GM18499 (cell line): Measurements from ENCODE around the gene SLC5A8.

ENCODE experiments used
- ATAC-seq: cut with Tn5 transposase; IDR thresholded peaks from one replicate; pipeline ENCODE4 v1.9.1; 2021; ENCODE audit warnings: moderate number of reproducible peaks; ENCODE audit not compliant: insufficient read depth, unreplicated experiment

SLC5A8 gene

GRCh38 chr12:101209319-101210302 lies at the start of gene SLC5A8:
Gene SLC5A8 (minus strand): TSS chr12:101210238. CDS start chr12:101209848, 390 bp downstream.
- no peak for ATAC-seq

GRCh38 chr12:101257357-101257756 lies 47.3 kb upstream of the SLC5A8 start:
- ATAC-seq, result no peak

GRCh38 chr12:101256266-101256665 lies 46.2 kb upstream of the SLC5A8 start:
- ATAC-seq, result no peak

GRCh38 chr12:101243616-101244015 lies 33.6 kb upstream of the SLC5A8 start:
- ATAC-seq, result no peak

- ATAC-seq, result no peak
Observed at GRCh38 chr12:101243074-101243473, 33.0 kb upstream of the SLC5A8 start.

- no peak for ATAC-seq
Observed at GRCh38 chr12:101238800-101239329, 28.8 kb upstream of the SLC5A8 start.

GRCh38 chr12:101238306-101238705 lies 28.3 kb upstream of the SLC5A8 start:
- ATAC-seq, result no peak

- ATAC-seq, result no peak
Observed at GRCh38 chr12:101235686-101236085, 25.6 kb upstream of the SLC5A8 start.

GRCh38 chr12:101231636-101232035 lies 21.6 kb upstream of the SLC5A8 start:
- ATAC-seq, result no peak

- no peak for ATAC-seq
Observed at GRCh38 chr12:101230547-101230946, 20.5 kb upstream of the SLC5A8 start.

GRCh38 chr12:101229841-101230241 lies 19.8 kb upstream of the SLC5A8 start:
- ATAC-seq, result no peak

GRCh38 chr12:101221301-101221700 lies 11.3 kb upstream of the SLC5A8 start:
- ATAC-seq, result no peak

GRCh38 chr12:101216810-101217209 lies 6.8 kb upstream of the SLC5A8 start:
- ATAC-seq, result no peak

- ATAC-seq, result no peak
Observed at GRCh38 chr12:101207086-101207780, 2.8 kb downstream of the SLC5A8 start.

GRCh38 chr12:101204602-101205304 lies 5.3 kb downstream of the SLC5A8 start:
- ATAC-seq, result no peak

- ATAC-seq, result no peak
Observed at GRCh38 chr12:101200824-101201223, 9.2 kb downstream of the SLC5A8 start.

GRCh38 chr12:101200145-101200544 lies 9.9 kb downstream of the SLC5A8 start:
- ATAC-seq, result no peak

- ATAC-seq, result no peak
Observed at GRCh38 chr12:101186291-101186690, 23.7 kb downstream of the SLC5A8 start.

- ATAC-seq, result no peak
Observed at GRCh38 chr12:101181776-101182175, 28.3 kb downstream of the SLC5A8 start.

GRCh38 chr12:101174541-101174940 lies 35.5 kb downstream of the SLC5A8 start:
- no peak for ATAC-seq
